ENCODE results near the gene MRAS.

DNA sequence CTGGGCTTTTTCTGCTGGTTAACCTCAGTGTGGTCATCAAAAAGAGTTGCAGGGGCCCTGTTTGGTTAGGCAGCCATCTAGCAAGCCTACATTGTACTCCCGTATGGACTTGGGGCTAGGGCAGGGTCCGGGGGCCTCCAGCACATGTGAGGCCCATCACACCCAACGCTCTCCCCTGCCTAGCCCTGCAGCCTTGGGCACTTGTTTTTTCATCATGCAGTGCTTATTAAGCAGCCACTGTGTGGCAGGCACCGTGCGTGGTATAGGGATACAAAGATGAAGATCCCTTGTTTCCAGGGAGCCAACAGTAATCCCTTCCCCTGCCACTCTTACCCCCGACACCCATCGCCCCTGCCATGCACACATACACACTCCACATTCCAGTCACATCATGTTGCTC lies 14.2 kb downstream of the MRAS start:
- TF ChIP-seq, protein P1, sequence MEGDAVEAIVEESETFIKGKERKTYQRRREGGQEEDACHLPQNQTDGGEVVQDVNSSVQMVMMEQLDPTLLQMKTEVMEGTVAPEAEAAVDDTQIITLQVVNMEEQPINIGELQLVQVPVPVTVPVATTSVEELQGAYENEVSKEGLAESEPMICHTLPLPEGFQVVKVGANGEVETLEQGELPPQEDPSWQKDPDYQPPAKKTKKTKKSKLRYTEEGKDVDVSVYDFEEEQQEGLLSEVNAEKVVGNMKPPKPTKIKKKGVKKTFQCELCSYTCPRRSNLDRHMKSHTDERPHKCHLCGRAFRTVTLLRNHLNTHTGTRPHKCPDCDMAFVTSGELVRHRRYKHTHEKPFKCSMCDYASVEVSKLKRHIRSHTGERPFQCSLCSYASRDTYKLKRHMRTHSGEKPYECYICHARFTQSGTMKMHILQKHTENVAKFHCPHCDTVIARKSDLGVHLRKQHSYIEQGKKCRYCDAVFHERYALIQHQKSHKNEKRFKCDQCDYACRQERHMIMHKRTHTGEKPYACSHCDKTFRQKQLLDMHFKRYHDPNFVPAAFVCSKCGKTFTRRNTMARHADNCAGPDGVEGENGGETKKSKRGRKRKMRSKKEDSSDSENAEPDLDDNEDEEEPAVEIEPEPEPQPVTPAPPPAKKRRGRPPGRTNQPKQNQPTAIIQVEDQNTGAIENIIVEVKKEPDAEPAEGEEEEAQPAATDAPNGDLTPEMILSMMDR (tag by site-specific recombination; IDR thresholded peaks at IDR 0.05): no peak
- TF ChIP-seq ZNF138 (tag by site-specific recombination; IDR thresholded peaks at IDR 0.05; ENCODE audit: borderline replicate concordance): no peak
- no peak for TF ChIP-seq ZNF654 (tag by site-specific recombination; IDR thresholded peaks at IDR 0.05; ENCODE audit: low read depth)
- no peak for TF ChIP-seq SP2 (tag by site-specific recombination; IDR thresholded peaks at IDR 0.05)
- TF ChIP-seq ZNF114 (tag by site-specific recombination; IDR thresholded peaks at IDR 0.05): no peak
- TF ChIP-seq SETDB1 (IDR thresholded peaks at IDR 0.05; ENCODE audit: insufficient read length, low read length): no peak
- TF ChIP-seq, protein P2, sequence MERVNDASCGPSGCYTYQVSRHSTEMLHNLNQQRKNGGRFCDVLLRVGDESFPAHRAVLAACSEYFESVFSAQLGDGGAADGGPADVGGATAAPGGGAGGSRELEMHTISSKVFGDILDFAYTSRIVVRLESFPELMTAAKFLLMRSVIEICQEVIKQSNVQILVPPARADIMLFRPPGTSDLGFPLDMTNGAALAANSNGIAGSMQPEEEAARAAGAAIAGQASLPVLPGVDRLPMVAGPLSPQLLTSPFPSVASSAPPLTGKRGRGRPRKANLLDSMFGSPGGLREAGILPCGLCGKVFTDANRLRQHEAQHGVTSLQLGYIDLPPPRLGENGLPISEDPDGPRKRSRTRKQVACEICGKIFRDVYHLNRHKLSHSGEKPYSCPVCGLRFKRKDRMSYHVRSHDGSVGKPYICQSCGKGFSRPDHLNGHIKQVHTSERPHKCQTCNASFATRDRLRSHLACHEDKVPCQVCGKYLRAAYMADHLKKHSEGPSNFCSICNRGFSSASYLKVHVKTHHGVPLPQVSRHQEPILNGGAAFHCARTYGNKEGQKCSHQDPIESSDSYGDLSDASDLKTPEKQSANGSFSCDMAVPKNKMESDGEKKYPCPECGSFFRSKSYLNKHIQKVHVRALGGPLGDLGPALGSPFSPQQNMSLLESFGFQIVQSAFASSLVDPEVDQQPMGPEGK (tag by site-specific recombination; IDR thresholded peaks at IDR 0.05): no peak

Measured in HEK293 (cell line).